ENCODE results near the gene GNA14.

Gene GNA14

GRCh38 chr9:77486968-77487367 lies 161.2 kb downstream of the GNA14 start:
- DNase-seq: peak; percentile 37

- DNase-seq: no peak
Measured at GRCh38 chr9:77486463-77486862, 161.7 kb downstream of the GNA14 start.

- peak; percentile 88 for DNase-seq
Measured at GRCh38 chr9:77475641-77476473, 172.3 kb downstream of the GNA14 start.

- DNase-seq: no peak
Measured at GRCh38 chr9:77474936-77475335, 173.2 kb downstream of the GNA14 start.

- peak; percentile 46 for DNase-seq
Measured at GRCh38 chr9:77472646-77473045, 175.5 kb downstream of the GNA14 start.

- no peak for DNase-seq
Measured at GRCh38 chr9:77471572-77471971, 176.6 kb downstream of the GNA14 start.

- peak; percentile 74 for DNase-seq
Measured at GRCh38 chr9:77469515-77470231, 178.4 kb downstream of the GNA14 start.

GRCh38 chr9:77464661-77465060 lies 183.5 kb downstream of the GNA14 start:
- DNase-seq: peak; percentile 68

- no peak for DNase-seq
Measured at GRCh38 chr9:77463151-77463550, 185.0 kb downstream of the GNA14 start.

GRCh38 chr9:77462066-77462465 lies 186.1 kb downstream of the GNA14 start:
- DNase-seq: no peak

GRCh38 chr9:77460938-77461337 lies 187.2 kb downstream of the GNA14 start:
- DNase-seq: no peak

- DNase-seq: peak; percentile 69
Measured at GRCh38 chr9:77457916-77458592, 190.1 kb downstream of the GNA14 start.

- peak; percentile 89 for DNase-seq
Measured at GRCh38 chr9:77456829-77457437, 191.2 kb downstream of the GNA14 start.

GRCh38 chr9:77455312-77455927 lies 192.7 kb downstream of the GNA14 start:
- DNase-seq: no peak

GRCh38 chr9:77454663-77455062 lies 193.5 kb downstream of the GNA14 start:
- DNase-seq: peak; percentile 96

GRCh38 chr9:77453825-77454647 lies 194.1 kb downstream of the GNA14 start:
- no peak for DNase-seq

GRCh38 chr9:77451507-77451906 lies 196.6 kb downstream of the GNA14 start:
- peak; percentile 76 for DNase-seq

GRCh38 chr9:77450085-77450475 lies 198.0 kb downstream of the GNA14 start:
- DNase-seq: no peak

- DNase-seq: peak; percentile 91
Measured at GRCh38 chr9:77449240-77450084, 198.7 kb downstream of the GNA14 start.

GRCh38 chr9:77447646-77448045 lies 200.5 kb downstream of the GNA14 start:
- DNase-seq: no peak

GRCh38 chr9:77442436-77442835 lies 205.7 kb downstream of the GNA14 start:
- no peak for DNase-seq
